IMR-90 (cell line): Measurements from ENCODE around the gene IQSEC1. TPM values are rescaled to one million over a fixed set of nuclear protein-coding genes. Genes with fewer than 3 reads are reported as not detected.

Experiments
- ATAC-seq: fragments of 200-7000 bp; cut with Tn5 transposase; 2 replicates; pipeline ENCODE4 v1.9.1; 2020; ENCODE audit warnings: low read depth, mild to moderate bottlenecking, moderate library complexity
- BruUV-seq: library from RNA; stranded (reverse); fragments of 400-500 nt; replicated peaks from 2 replicates; lab custom pipeline; 2021; lab: Mats Ljungman, UMichigan
- CTCF ChIA-PET: fragments of 300-600 bp; formaldehyde crosslinking; extraction: SDS; loops from one replicate; lab custom pipeline; 2021; ENCODE audit warnings: antibody characterized with exemption; lab: Yijun Ruan, JAX
- POLR2A ChIA-PET: fragments of 300-600 bp; sonication (Branson Sonifier 250); formaldehyde crosslinking; loops from one replicate; lab custom pipeline; 2022; ENCODE audit warnings: antibody characterized with exemption; ENCODE audit not compliant: unreplicated experiment; lab: Charles Lee
- DNase-seq: peaks from one replicate; pipeline ENCODE4 v3.0.0; 2013
- H2AFZ ChIP-seq: replicated peaks from 2 replicates; pipeline ENCODE3; 2013; ENCODE audit warnings: low read length, mild to moderate bottlenecking; ENCODE audit not compliant: poor library complexity
- H2AK5ac ChIP-seq: 2 replicates; pipeline ENCODE4 v1.6.1; 2013; ENCODE audit warnings: low read depth, low read length, inconsistent platforms
- H2AK9ac ChIP-seq: replicated peaks from 2 replicates; pipeline ENCODE3; 2013; ENCODE audit warnings: mild to moderate bottlenecking, low read depth, low read length, moderate library complexity; ENCODE audit not compliant: poor library complexity
- H2BK120ac ChIP-seq: 2 replicates; pipeline ENCODE4 v1.6.1; 2013; ENCODE audit warnings: low read depth, low read length, inconsistent platforms
- H2BK15ac ChIP-seq: 3 replicates; pipeline ENCODE4 v1.6.1; 2013; ENCODE audit warnings: low read depth, low read length, inconsistent platforms
- H2BK20ac ChIP-seq: 2 replicates; pipeline ENCODE4 v1.6.1; 2013; ENCODE audit warnings: low read depth, mild to moderate bottlenecking, inconsistent platforms, low read length, moderate library complexity
- H2BK5ac ChIP-seq: 2 replicates; pipeline ENCODE4 v1.6.1; 2013; ENCODE audit warnings: mild to moderate bottlenecking, low read depth, low read length, inconsistent platforms; ENCODE audit not compliant: poor library complexity, severe bottlenecking
- H3K14ac ChIP-seq: replicated peaks from 2 replicates; pipeline ENCODE4 v1.6.1; 2013; ENCODE audit warnings: low read depth, low read length, inconsistent platforms
- H3K18ac ChIP-seq: 2 replicates; pipeline ENCODE4 v1.6.1; 2013; ENCODE audit warnings: low read depth, low read length, control low read depth
- H3K23ac ChIP-seq: 2 replicates; pipeline ENCODE4 v1.6.1; 2013; ENCODE audit warnings: low read depth, low read length, inconsistent platforms
- H3K27ac ChIP-seq: 2 replicates; pipeline ENCODE4 v1.5.1; 2013; ENCODE audit warnings: mild to moderate bottlenecking, control low read depth, low read length; ENCODE audit not compliant: insufficient read depth
- H3K27me3 ChIP-seq: 2 replicates; pipeline ENCODE4 v1.6.1; 2013; ENCODE audit warnings: low read length; ENCODE audit not compliant: control insufficient read depth, insufficient read depth
- H3K36me3 ChIP-seq: 2 replicates; pipeline ENCODE4 v1.6.1; 2013; ENCODE audit warnings: low read length, mixed read lengths; ENCODE audit not compliant: control insufficient read depth, insufficient read depth
- H3K4ac ChIP-seq: 2 replicates; pipeline ENCODE4 v1.6.1; 2013; ENCODE audit warnings: low read depth, low read length, inconsistent platforms
- H3K4me1 ChIP-seq: 2 replicates; pipeline ENCODE4 v1.6.1; 2013; ENCODE audit warnings: low read length, mixed read lengths; ENCODE audit not compliant: control insufficient read depth, insufficient read depth
- H3K4me2 ChIP-seq: 2 replicates; pipeline ENCODE4 v1.6.1; 2013; ENCODE audit warnings: low read depth, mild to moderate bottlenecking, control low read depth, low read length, moderate library complexity
- H3K4me3 ChIP-seq: 2 replicates; pipeline ENCODE4 v1.5.1; 2013; ENCODE audit warnings: low read depth, mild to moderate bottlenecking, control low read depth, low read length, moderate library complexity; ENCODE audit not compliant: insufficient read depth
- H3K56ac ChIP-seq: 2 replicates; pipeline ENCODE4 v1.6.1; 2013; ENCODE audit warnings: low read length, inconsistent platforms; ENCODE audit not compliant: insufficient read depth; ENCODE audit errors: extremely low read depth
- H3K79me1 ChIP-seq, 2 experiments: 2 replicates each; pipeline ENCODE4 v1.6.1; 2013; ENCODE audit warnings: low read length in 2 of 2, inconsistent platforms in 1 of 2, low read depth in 1 of 2
- H3K9ac ChIP-seq: 2 replicates; pipeline ENCODE4 v1.6.1; 2013; ENCODE audit warnings: low read depth, low read length, control low read depth
- H3K9me1 ChIP-seq: 2 replicates; pipeline ENCODE4 v1.6.1; 2013; ENCODE audit warnings: low read length, inconsistent platforms; ENCODE audit not compliant: insufficient read depth
- H3K9me3 ChIP-seq: 2 replicates; pipeline ENCODE4 v1.6.1; 2013; ENCODE audit warnings: low read length; ENCODE audit not compliant: control insufficient read depth, insufficient read depth
- H4K20me1 ChIP-seq: 2 replicates; pipeline ENCODE4 v1.6.1; 2013; ENCODE audit warnings: low read length, inconsistent platforms; ENCODE audit not compliant: insufficient read depth
- H4K5ac ChIP-seq: 2 replicates; pipeline ENCODE4 v1.6.1; 2013; ENCODE audit warnings: mild to moderate bottlenecking, low read depth, low read length, control low read depth
- H4K8ac ChIP-seq, 2 experiments: 2 replicates each; pipeline ENCODE4 v1.6.1; 2013; ENCODE audit warnings: low read depth in 2 of 2, low read length in 2 of 2, control low read depth in 1 of 2, inconsistent platforms in 1 of 2
- H4K91ac ChIP-seq: 2 replicates; pipeline ENCODE4 v1.6.1; 2013; ENCODE audit warnings: low read depth, low read length, inconsistent platforms; ENCODE audit not compliant: insufficient read depth
- FOS ChIP-seq: fragments of 150-350 bp; IDR thresholded peaks from 2 replicates; pipeline ENCODE4 v1.6.1; 2016; ENCODE audit warnings: low read depth, low read length
- MAFK ChIP-seq: IDR thresholded peaks from 2 replicates; pipeline ENCODE4 v1.6.1; 2012; ENCODE audit warnings: low read depth, low read length, improper control_type of control experiment
- MXI1 ChIP-seq: IDR thresholded peaks from 2 replicates; pipeline ENCODE4 v1.6.1; 2012; ENCODE audit warnings: low read depth, mild to moderate bottlenecking, low read length, moderate library complexity, borderline replicate concordance
- RAD21 ChIP-seq: IDR thresholded peaks from 2 replicates; pipeline ENCODE4 v1.6.1; 2012; ENCODE audit warnings: low read length, improper control_type of control experiment
- RFX5 ChIP-seq: IDR thresholded peaks from 2 replicates; pipeline ENCODE4 v1.8.0; 2012; ENCODE audit warnings: low read depth, mild to moderate bottlenecking, low read length, moderate library complexity
- WGBS, 2 experiments: methylation state at CpG; one replicate each; pipeline versions ENCODE4 v1.1.5 to v1.1.7; 2013; ENCODE audit warnings: missing lambda C conversion rate in 2 of 2; ENCODE audit not compliant: insufficient read length in 1 of 2; ENCODE audit errors: extremely low coverage in 2 of 2; 5-methylcytosine and 5-hydroxymethylcytosine counted together
- dilution Hi-C: fragments of 300-500 bp; cut with HindIII; formaldehyde crosslinking; loops from one replicate; pipeline ENCODE4 v1.14.3; 2018; ENCODE audit warnings: low sequenced_read_pairs; ENCODE audit not compliant: unreplicated experiment
- in situ Hi-C: fragments of 300-500 bp; cut with MboI; formaldehyde crosslinking; loops from 3 replicates; pipeline ENCODE4 v1.14.3; 2019; ENCODE audit warnings: low sequenced_read_pairs, inconsistent platforms, mixed read lengths
- intact Hi-C: fragments of 100-400 bp; cut with micrococcal nuclease; formaldehyde crosslinking; loops from 2 replicates; pipeline ENCODE4 v1.10.0; 2022
- polyA plus RNA-seq, 3 experiments: library from polyadenylated mRNA; depleted of rRNA; stranded (reverse); fragments of >200 nt; gene quantifications; 2 replicates each; pipeline ENCODE4 v1.2.3, GENCODE V29; 2012; ENCODE audit warnings: low replicate concordance in 1 of 3
- total RNA-seq: library from RNA; depleted of rRNA; stranded (reverse); fragments of >200 nt; gene quantifications from 2 replicates; pipeline ENCODE4 v1.2.3, GENCODE V29; 2012
- TF ChIP-seq, protein P1 (sequence below): fragments of 150-350 bp; IDR thresholded peaks from 2 replicates; pipeline ENCODE4 v1.6.1; 2016; ENCODE audit warnings: low read depth, mild to moderate bottlenecking, low read length, moderate library complexity, borderline replicate concordance

IQSEC1 gene
- total and polyA plus RNA-seq, 2 of the 4 experiments (the other 2 are of a cell fraction): 5.9 to 11.9 TPM

DNA sequence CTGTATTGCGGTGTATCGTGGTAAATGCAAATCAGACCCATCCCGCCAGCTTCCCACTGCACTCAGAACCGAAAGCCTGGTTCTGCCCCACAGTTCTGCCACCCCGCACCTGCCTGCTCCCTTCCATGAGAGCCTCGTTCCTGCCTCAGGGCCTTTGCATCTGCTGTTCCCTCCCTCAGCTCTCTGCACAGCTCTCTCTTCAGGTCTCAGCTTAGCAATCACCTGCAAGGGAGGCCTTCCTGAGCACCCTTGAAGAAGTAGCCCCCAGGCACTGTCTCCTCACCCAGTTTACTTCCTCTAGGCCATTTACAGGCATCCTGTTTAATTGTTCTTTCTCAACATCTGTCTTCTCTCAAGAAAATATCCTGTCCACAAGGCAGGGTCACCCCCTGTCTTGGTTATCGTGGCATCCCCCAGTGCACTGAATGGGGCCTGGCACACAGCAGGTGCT is 13.3 kb upstream of the IQSEC1 start:
- in situ Hi-C loops: loop anchor here (10.0 kb wide), 1 partner anchor 558 kb away; no protein-coding TSS in a partner anchor

More for the DNA sequence above, 13.3 kb upstream of the IQSEC1 start:
- ChIA-PET POLR2A (no interaction called here), CTCF (no interaction called here)
- H3K14ac ChIP-seq: no peak overlapping the region
- H3K4me2 ChIP-seq: no peak overlapping the region
- no TSS peak for BruUV-seq
- peaks cover 24% of the 10 kb centered on the region for H3K27me3 ChIP-seq
- no peaks in the 10 kb centered on the region for H3K9me1 ChIP-seq
- no peak overlapping the region for H4K8ac ChIP-seq
- DNase-seq (no peak), ATAC-seq (no peak)
- no peaks in the 10 kb centered on the region for H3K79me1 ChIP-seq
- no peak overlapping the region for H2AK9ac ChIP-seq
- WGBS, 2 experiments: 72% methylated on average over 5 of the region's 7 CpGs; no CpG with 5 or more reads in 1 of the 2 experiments
- no peak overlapping the region for H2BK20ac ChIP-seq
- no peak overlapping the region for H3K27ac ChIP-seq
- no peak overlapping the region for H3K56ac ChIP-seq
- no peak overlapping the region for H2BK5ac ChIP-seq
- no peak overlapping the region for H3K9ac ChIP-seq
- no peak overlapping the region for H4K91ac ChIP-seq
- no peaks in the 10 kb centered on the region for H3K36me3 ChIP-seq
- H3K4me1 ChIP-seq: no peaks in the 10 kb centered on the region
- H2AK5ac ChIP-seq: no peak overlapping the region
- H3K9me3 ChIP-seq: no peaks in the 10 kb centered on the region
- no peak overlapping the region for H3K4ac ChIP-seq
- no peak overlapping the region for H2BK120ac ChIP-seq
- H4K20me1 ChIP-seq: no peaks in the 10 kb centered on the region
- dilution Hi-C loops (no loop called here), intact Hi-C loops (no loop called here)
- H3K4me3 ChIP-seq: no peak overlapping the region
- no peak overlapping the region for H2AFZ ChIP-seq
- H2BK15ac ChIP-seq: no peak overlapping the region
- H4K5ac ChIP-seq: no peak overlapping the region
- no peak overlapping the region for H3K18ac ChIP-seq
- H3K23ac ChIP-seq: no peak overlapping the region
- TF ChIP-seq RAD21: no peak
- TF ChIP-seq, protein P1, sequence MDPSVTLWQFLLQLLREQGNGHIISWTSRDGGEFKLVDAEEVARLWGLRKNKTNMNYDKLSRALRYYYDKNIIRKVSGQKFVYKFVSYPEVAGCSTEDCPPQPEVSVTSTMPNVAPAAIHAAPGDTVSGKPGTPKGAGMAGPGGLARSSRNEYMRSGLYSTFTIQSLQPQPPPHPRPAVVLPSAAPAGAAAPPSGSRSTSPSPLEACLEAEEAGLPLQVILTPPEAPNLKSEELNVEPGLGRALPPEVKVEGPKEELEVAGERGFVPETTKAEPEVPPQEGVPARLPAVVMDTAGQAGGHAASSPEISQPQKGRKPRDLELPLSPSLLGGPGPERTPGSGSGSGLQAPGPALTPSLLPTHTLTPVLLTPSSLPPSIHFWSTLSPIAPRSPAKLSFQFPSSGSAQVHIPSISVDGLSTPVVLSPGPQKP: no peak
- no peak for TF ChIP-seq RFX5
- no peak for TF ChIP-seq MAFK
- TF ChIP-seq FOS: no peak
- TF ChIP-seq MXI1: no peak
